ENCODE data around the gene GLIS1.

The GLIS1 gene

GRCh38 chr1:53567450-53567849 lies 171.5 kb downstream of the GLIS1 start:
- H3K4me2 ChIP-seq (ENCODE audit: low read depth, low read length, poor library complexity, severe bottlenecking) = no peak overlapping the region
- H3K36me3 ChIP-seq (ENCODE audit: low read length) = no peaks in the 10 kb centered on the region
- H3K27me3 ChIP-seq (ENCODE audit: low read length) = no peaks in the 10 kb centered on the region
- TF ChIP-seq CTCF (IDR thresholded peaks at IDR 0.05; ENCODE audit: insufficient read depth, low read length, poor library complexity, severe bottlenecking) (no peak), EZH2phosphoT487 (conservative IDR thresholded peaks at IDR 0.05; ENCODE audit: low read length) (no peak)
- no peaks in the 10 kb centered on the region for H3K79me2 ChIP-seq (ENCODE audit: insufficient read depth, low read length)
- no peak overlapping the region for H3K27ac ChIP-seq (ENCODE audit: low read depth, low read length)
- H2AFZ ChIP-seq (ENCODE audit: low read depth, low read length, severe bottlenecking) = no peak overlapping the region
- no peaks in the 10 kb centered on the region for H4K20me1 ChIP-seq (ENCODE audit: low read depth, low read length)
- no peak overlapping the region for H3K9ac ChIP-seq (ENCODE audit: low read length)
- no peaks in the 10 kb centered on the region for H3K9me2 ChIP-seq (replicated peaks; ENCODE audit: insufficient read depth, low read length)
- H3K9me3 ChIP-seq (ENCODE audit: insufficient read depth, low read length) = no peaks in the 10 kb centered on the region
- H3F3A ChIP-seq (ENCODE audit: insufficient read depth) = no peaks in the 10 kb centered on the region
- no peak overlapping the region for H3K4me3 ChIP-seq (ENCODE audit: insufficient read depth, low read length, poor library complexity, severe bottlenecking)

GRCh38 chr1:53563611-53564010 lies 175.4 kb downstream of the GLIS1 start:
- Histone ChIP-seq H3K27me3 (ENCODE audit: low read length) (no peaks in the 10 kb centered on the region), H4K20me1 (ENCODE audit: low read depth, low read length) (no peaks in the 10 kb centered on the region), H3K27ac (ENCODE audit: low read depth, low read length) (no peak overlapping the region)

GRCh38 chr1:53562981-53563379 lies 176.0 kb downstream of the GLIS1 start:
- H2AFZ ChIP-seq (ENCODE audit: low read depth, low read length, severe bottlenecking) = no peak overlapping the region
- no peak overlapping the region for H3K27ac ChIP-seq (ENCODE audit: low read depth, low read length)
- H3K4me2 ChIP-seq (ENCODE audit: low read depth, low read length, poor library complexity, severe bottlenecking) = no peak overlapping the region
- H3K9me2 ChIP-seq (replicated peaks; ENCODE audit: insufficient read depth, low read length) = no peaks in the 10 kb centered on the region
- no peaks in the 10 kb centered on the region for H3K36me3 ChIP-seq (ENCODE audit: low read length)
- no peaks in the 10 kb centered on the region for H3K27me3 ChIP-seq (ENCODE audit: low read length)
- H3K9me3 ChIP-seq (ENCODE audit: insufficient read depth, low read length) = no peaks in the 10 kb centered on the region
- TF ChIP-seq EZH2phosphoT487 (conservative IDR thresholded peaks at IDR 0.05; ENCODE audit: low read length) (no peak), CTCF (IDR thresholded peaks at IDR 0.05; ENCODE audit: insufficient read depth, low read length, poor library complexity, severe bottlenecking) (no peak)
- no peaks in the 10 kb centered on the region for H3K79me2 ChIP-seq (ENCODE audit: insufficient read depth, low read length)
- H3K4me3 ChIP-seq (ENCODE audit: insufficient read depth, low read length, poor library complexity, severe bottlenecking) = no peak overlapping the region
- H3F3A ChIP-seq (ENCODE audit: insufficient read depth) = no peaks in the 10 kb centered on the region
- no peaks in the 10 kb centered on the region for H4K20me1 ChIP-seq (ENCODE audit: low read depth, low read length)
- H3K9ac ChIP-seq (ENCODE audit: low read length) = no peak overlapping the region

More at GRCh38 chr1:53563611-53564010, 175.4 kb downstream of the GLIS1 start:
- no peaks in the 10 kb centered on the region for H3K36me3 ChIP-seq (ENCODE audit: low read length)
- H3K9me2 ChIP-seq (replicated peaks; ENCODE audit: insufficient read depth, low read length) = no peaks in the 10 kb centered on the region
- no peaks in the 10 kb centered on the region for H3K9me3 ChIP-seq (ENCODE audit: insufficient read depth, low read length)
- H3K4me2 ChIP-seq (ENCODE audit: low read depth, low read length, poor library complexity, severe bottlenecking) = no peak overlapping the region
- no peaks in the 10 kb centered on the region for H3F3A ChIP-seq (ENCODE audit: insufficient read depth)
- H3K79me2 ChIP-seq (ENCODE audit: insufficient read depth, low read length) = no peaks in the 10 kb centered on the region
- H3K9ac ChIP-seq (ENCODE audit: low read length) = no peak overlapping the region
- H3K4me3 ChIP-seq (ENCODE audit: insufficient read depth, low read length, poor library complexity, severe bottlenecking) = no peak overlapping the region
- H2AFZ ChIP-seq (ENCODE audit: low read depth, low read length, severe bottlenecking) = no peak overlapping the region
- TF ChIP-seq CTCF (IDR thresholded peaks at IDR 0.05; ENCODE audit: insufficient read depth, low read length, poor library complexity, severe bottlenecking) (no peak), EZH2phosphoT487 (conservative IDR thresholded peaks at IDR 0.05; ENCODE audit: low read length) (no peak)
